WTC11 (cell line): ENCODE results near the gene ACSF2. TPM values are rescaled to one million over a fixed set of nuclear protein-coding genes. Genes with fewer than 3 reads are reported as not detected.

Experiments used
- ATAC-seq: fragments of 200-7000 bp; cut with Tn5 transposase; 2 replicates; pipeline ENCODE4 v1.10.0; 2021; ENCODE audit warnings: mild to moderate bottlenecking, moderate library complexity
- CTCF ChIA-PET: fragments of 300-600 bp; sonication (Branson Sonifier 250); formaldehyde crosslinking; loops from one replicate; lab custom pipeline; 2021; ENCODE audit warnings: antibody characterized with exemption; lab: Charles Lee
- POLR2A ChIA-PET: fragments of 350-600 bp; sonication (Branson Sonifier 250); formaldehyde crosslinking; loops from one replicate; lab custom pipeline; 2021; ENCODE audit warnings: antibody characterized with exemption; lab: Charles Lee
- DNase-seq: peaks from one replicate; pipeline ENCODE4 v3.0.0; 2021; ENCODE audit warnings: low spot score
- H3K27ac Mint-ChIP-seq: 2 replicates; pipeline ENCODE4 v1.8.0; 2021; ENCODE audit warnings: mixed read lengths
- H3K27me3 Mint-ChIP-seq: 2 replicates; pipeline ENCODE4 v1.8.0; 2021; ENCODE audit warnings: low read depth, mild to moderate bottlenecking, moderate library complexity, mixed read lengths
- H3K36me3 Mint-ChIP-seq: 2 replicates; pipeline ENCODE4 v1.8.0; 2021; ENCODE audit warnings: mixed read lengths
- H3K4me1 Mint-ChIP-seq: 2 replicates; pipeline ENCODE4 v1.8.0; 2022; ENCODE audit warnings: mixed read lengths
- H3K4me3 Mint-ChIP-seq: 2 replicates; pipeline ENCODE4 v1.8.0; 2021; ENCODE audit warnings: mild to moderate bottlenecking, moderate library complexity, mixed read lengths
- H3K9me3 Mint-ChIP-seq: 2 replicates; pipeline ENCODE4 v1.8.0; 2021; ENCODE audit warnings: mixed read lengths
- AFF4 ChIP-seq: sonication (generic); formaldehyde crosslinking; IDR thresholded peaks from 2 replicates; pipeline ENCODE4 v1.8.1; 2023; ENCODE audit warnings: mild to moderate bottlenecking, missing genetic modification reagents, borderline replicate concordance
- CREB1 ChIP-seq: sonication (generic); formaldehyde crosslinking; IDR thresholded peaks from 2 replicates; pipeline ENCODE4 v1.8.0; 2023; ENCODE audit warnings: mild to moderate bottlenecking, missing genetic modification reagents
- ESRRA ChIP-seq: sonication (generic); formaldehyde crosslinking; IDR thresholded peaks from 2 replicates; pipeline ENCODE4 v1.8.1; 2022; ENCODE audit warnings: mild to moderate bottlenecking, missing genetic modification reagents, borderline replicate concordance
- MXD4 ChIP-seq: fragments of 250-450 bp; sonication (Bioruptor Pico); IDR thresholded peaks from 2 replicates; pipeline ENCODE4 v1.8.0; 2021; ENCODE audit warnings: mild to moderate bottlenecking, moderate library complexity, borderline replicate concordance
- NFATC4 ChIP-seq: fragments of 250-450 bp; sonication (Bioruptor Pico); IDR thresholded peaks from 2 replicates; pipeline ENCODE4 v1.9.0; 2021; ENCODE audit warnings: mild to moderate bottlenecking
- PRDM15 ChIP-seq: sonication (generic); formaldehyde crosslinking; IDR thresholded peaks from 2 replicates; pipeline ENCODE4 v1.8.0; 2022; ENCODE audit warnings: missing genetic modification reagents
- PREB ChIP-seq: sonication (generic); formaldehyde crosslinking; IDR thresholded peaks from 2 replicates; pipeline ENCODE4 v1.8.1; 2022; ENCODE audit warnings: mild to moderate bottlenecking, missing genetic modification reagents, moderate library complexity, borderline replicate concordance
- SP1 ChIP-seq: sonication (generic); formaldehyde crosslinking; conservative IDR thresholded peaks from 2 replicates; pipeline ENCODE4 v1.8.1; 2022; ENCODE audit warnings: missing genetic modification reagents
- USF1 ChIP-seq: sonication (generic); formaldehyde crosslinking; IDR thresholded peaks from 2 replicates; pipeline ENCODE4 v1.8.0; 2022; ENCODE audit warnings: mild to moderate bottlenecking, missing genetic modification reagents
- ZNF121 ChIP-seq: sonication (generic); formaldehyde crosslinking; IDR thresholded peaks from 2 replicates; pipeline ENCODE4 v1.8.0; 2023; ENCODE audit warnings: missing genetic modification reagents
- ZNF416 ChIP-seq: fragments of 250-450 bp; sonication (Bioruptor Pico); IDR thresholded peaks from 2 replicates; pipeline ENCODE4 v1.9.0; 2021; ENCODE audit warnings: mild to moderate bottlenecking, inconsistent platforms
- total RNA-seq: library from RNA; stranded (reverse); gene quantifications from 3 replicates; pipeline ENCODE4 v1.2.3, GENCODE V29; 2021

Gene ACSF2
- total RNA-seq, 1 experiment from 2014 or later: 19.9 TPM

GRCh38 chr17:50432125-50432762 lies 6.2 kb downstream of the ACSF2 start:
- ATAC-seq: peak; percentile 48; the same call in 1 of the 2 replicates
- no peak for DNase-seq
- no peaks in the 10 kb centered on the region for H3K36me3 Mint-ChIP-seq
- TF ChIP-seq NFATC4 (no peak), MXD4 (CRISPR knock-in tag) (no peak), USF1 (CRISPR knock-in tag) (no peak), AFF4 (CRISPR knock-in tag) (no peak)
- H3K4me1 Mint-ChIP-seq: peaks cover 15% of the 10 kb centered on the region
- no peaks in the 10 kb centered on the region for H3K27me3 Mint-ChIP-seq
- ChIA-PET CTCF (interaction anchor here (0.9 to 2.1 kb wide), 4 partner anchors 35 to 71 kb away, joined by 3 to 16 read pairs (median 4); partner anchors contain the start of gene LRRC59), POLR2A (no interaction called here)
- no peaks in the 10 kb centered on the region for H3K9me3 Mint-ChIP-seq
- H3K4me3 Mint-ChIP-seq: no peak overlapping the region
- no peak overlapping the region for H3K27ac Mint-ChIP-seq

GRCh38 chr17:50437409-50437808 lies 11.4 kb downstream of the ACSF2 start:
- H3K4me1 Mint-ChIP-seq: peaks cover 7% of the 10 kb centered on the region
- ATAC-seq (no peak), DNase-seq (no peak)
- H3K36me3 Mint-ChIP-seq: no peaks in the 10 kb centered on the region
- H3K27ac Mint-ChIP-seq: no peak overlapping the region
- ChIA-PET CTCF (interaction anchor here (1.1 to 3.1 kb wide), 2 partner anchors 35 to 40 kb away, joined by 3 to 14 read pairs; partner anchors contain the start of gene LRRC59), POLR2A (no interaction called here)
- H3K4me3 Mint-ChIP-seq: no peak overlapping the region
- no peak for TF ChIP-seq PRDM15 (CRISPR knock-in tag)
- TF ChIP-seq ZNF121 (CRISPR knock-in tag): peak; percentile 71; the same call in 1 of the 2 replicates
- no peak for TF ChIP-seq ZNF416 (CRISPR knock-in tag)
- TF ChIP-seq ESRRA (CRISPR knock-in tag): no peak
- H3K9me3 Mint-ChIP-seq: no peaks in the 10 kb centered on the region
- no peaks in the 10 kb centered on the region for H3K27me3 Mint-ChIP-seq

GRCh38 chr17:50439008-50439407 lies 13.0 kb downstream of the ACSF2 start:
- ChIA-PET POLR2A (no interaction called here), CTCF (interaction anchor here (0.6 to 1.9 kb wide), 3 partner anchors 13 to 346 kb away, joined by 3 to 8 read pairs (median 4); partner anchors contain the start of genes ACSF2 and LRRC59)
- no peaks in the 10 kb centered on the region for H3K27me3 Mint-ChIP-seq
- no peak for ATAC-seq
- H3K4me1 Mint-ChIP-seq: peaks cover 15% of the 10 kb centered on the region
- no peak for DNase-seq
- no peak overlapping the region for H3K4me3 Mint-ChIP-seq
- H3K27ac Mint-ChIP-seq: no peak overlapping the region
- no peaks in the 10 kb centered on the region for H3K9me3 Mint-ChIP-seq
- no peaks in the 10 kb centered on the region for H3K36me3 Mint-ChIP-seq
- no peak for TF ChIP-seq CREB1 (CRISPR knock-in tag)
- TF ChIP-seq PREB: no peak
- TF ChIP-seq SP1: no peak
